B cell (primary cell): ENCODE results near the gene TSPAN9. TPM values are rescaled to one million over a fixed set of nuclear protein-coding genes. Genes with fewer than 3 reads are reported as not detected.

ENCODE experiments used
- ATAC-seq: fragments of 200-7000 bp; cut with Tn5 transposase; one replicate; pipeline ENCODE4 v1.10.0; 2021; ENCODE audit warnings: low read depth, mild to moderate bottlenecking, moderate number of reproducible peaks, moderate library complexity
- CTCF ChIA-PET: fragments of 350-600 bp; sonication (Branson Sonifier 250); formaldehyde crosslinking; loops from one replicate; lab custom pipeline; 2021; ENCODE audit warnings: antibody characterized with exemption, inconsistent platforms; lab: Charles Lee
- POLR2A ChIA-PET: fragments of 350-600 bp; sonication (Branson Sonifier 250); formaldehyde crosslinking; loops from one replicate; lab custom pipeline; 2021; ENCODE audit warnings: antibody characterized with exemption; lab: Charles Lee
- DNase-seq: peaks from one replicate; pipeline ENCODE4 v3.0.0; 2013
- H2AFZ ChIP-seq: 2 replicates; pipeline ENCODE4 v1.6.1; 2012; ENCODE audit warnings: mild to moderate bottlenecking, low read depth, low read length; ENCODE audit not compliant: insufficient read depth, poor library complexity, severe bottlenecking
- H3K27ac ChIP-seq, 2 donors: 1 replicate in 1 of 2; 2 replicates in 1 of 2; pipeline ENCODE4 v1.5.1; 2012 to 2013; ENCODE audit warnings: low read length in 2 of 2, mild to moderate bottlenecking in 2 of 2, moderate library complexity in 1 of 2
- H3K27me3 ChIP-seq, 4 experiments: fragments of 200-600 bp in 1 of 4; sonication (generic) in 1 of 4; replicated peaks in 1 of 4; 1 replicate in 2 of 4; 2 replicates in 2 of 4; pipeline versions ENCODE4 v1.6.1 to v1.7.0; 2013 to 2016; ENCODE audit warnings: low read length in 3 of 4, mild to moderate bottlenecking in 2 of 4, mixed read lengths in 1 of 4, moderate library complexity in 1 of 4; ENCODE audit not compliant: insufficient read depth in 4 of 4, control insufficient read depth in 3 of 4; ENCODE audit errors: control extremely low read depth in 1 of 4
- H3K36me3 ChIP-seq, 2 experiments: replicated peaks in 1 of 2; 1 replicate in 1 of 2; 2 replicates in 1 of 2; pipeline versions ENCODE4 v1.6.1 to v1.7.1; 2013; ENCODE audit warnings: low read length in 1 of 2; ENCODE audit not compliant: insufficient read depth in 2 of 2, control insufficient read depth in 1 of 2; ENCODE audit errors: control extremely low read depth in 1 of 2, extremely low read depth in 1 of 2
- H3K4me1 ChIP-seq, 2 donors: fragments of 200-600 bp in 1 of 2; sonication (generic) in 1 of 2; 1 replicate in 1 of 2; 2 replicates in 1 of 2; pipeline versions ENCODE4 v1.5.1 to v1.6.1; 2013 to 2017; ENCODE audit warnings: low read length in 2 of 2; ENCODE audit not compliant: control insufficient read depth in 2 of 2, insufficient read depth in 2 of 2
- H3K4me2 ChIP-seq: replicated peaks from 2 replicates; pipeline ENCODE3; 2012; ENCODE audit warnings: mild to moderate bottlenecking, low read depth, low read length; ENCODE audit not compliant: poor library complexity, severe bottlenecking
- H3K4me3 ChIP-seq, 5 experiments: fragments of 200-600 bp in 1 of 5; sonication (generic) in 1 of 5; 1 replicate in 3 of 5; 2 replicates in 2 of 5; pipeline versions ENCODE4 v1.5.1 to v1.7.0; 2011 to 2016; ENCODE audit warnings: low read length in 4 of 5, mild to moderate bottlenecking in 4 of 5, low read depth in 2 of 5, control low read depth in 1 of 5, moderate library complexity in 1 of 5; ENCODE audit not compliant: insufficient read depth in 1 of 5; ENCODE audit errors: control extremely low read depth in 1 of 5, extremely low read depth in 1 of 5
- H3K79me2 ChIP-seq: fragments of 200-600 bp; sonication (generic); one replicate; pipeline ENCODE4 v1.6.0; 2016; ENCODE audit warnings: low read length; ENCODE audit not compliant: control insufficient read depth, insufficient read depth
- H3K9ac ChIP-seq: fragments of 200-600 bp; sonication (generic); 2 replicates; pipeline ENCODE4 v1.6.1; 2017; ENCODE audit warnings: mild to moderate bottlenecking, low read length, moderate library complexity
- H3K9me3 ChIP-seq, 3 donors: one replicate each; pipeline versions ENCODE4 v1.6.1 to v1.7.1; 2013; ENCODE audit warnings: low read length in 2 of 3; ENCODE audit not compliant: control insufficient read depth in 2 of 3, insufficient read depth in 1 of 3; ENCODE audit errors: control extremely low read depth in 1 of 3
- H4K20me1 ChIP-seq: 2 replicates; pipeline ENCODE4 v1.6.0; 2012; ENCODE audit warnings: mild to moderate bottlenecking, low read length; ENCODE audit not compliant: insufficient read depth, control insufficient read depth, poor library complexity, severe bottlenecking
- H3K27ac Mint-ChIP-seq: one replicate; pipeline ENCODE4 v1.8.0; 2021; ENCODE audit warnings: mixed read lengths
- H3K27me3 Mint-ChIP-seq: one replicate; pipeline ENCODE4 v1.8.0; 2021; ENCODE audit warnings: mixed read lengths
- H3K4me1 Mint-ChIP-seq: one replicate; pipeline ENCODE4 v1.8.0; 2021; ENCODE audit warnings: mixed read lengths
- H3K4me3 Mint-ChIP-seq: one replicate; pipeline ENCODE4 v1.8.0; 2021; ENCODE audit warnings: mixed read lengths
- H3K9me3 Mint-ChIP-seq: one replicate; pipeline ENCODE4 v1.8.0; 2022; ENCODE audit warnings: mixed read lengths; ENCODE audit not compliant: insufficient read depth
- EZH2 ChIP-seq: IDR thresholded peaks from 2 replicates; pipeline ENCODE4 v1.6.1; 2012; ENCODE audit warnings: borderline replicate concordance, low read depth, mild to moderate bottlenecking, moderate library complexity, low read length; ENCODE audit not compliant: insufficient read depth, poor library complexity, severe bottlenecking
- WGBS: methylation state at CpG from one replicate; pipeline ENCODE4 v1.1.5; 2013; ENCODE audit warnings: missing lambda C conversion rate; ENCODE audit not compliant: insufficient coverage; 5-methylcytosine and 5-hydroxymethylcytosine counted together
- intact Hi-C: fragments of 100-400 bp; cut with micrococcal nuclease; formaldehyde crosslinking; loops from one replicate; pipeline ENCODE4 v1.10.0; 2022
- polyA plus RNA-seq: library from polyadenylated mRNA; depleted of rRNA; stranded (reverse); fragments of >200 nt; gene quantifications from 2 replicates; pipeline ENCODE4 v1.2.3, GENCODE V29; 2012
- total RNA-seq, 2 donors: library from RNA; stranded (reverse); fragments of 120-200 nt in 1 of 2; gene quantifications; 1 replicate in 1 of 2; 2 replicates in 1 of 2; pipeline versions ENCODE4 v1.2.3 to v1.2.4, GENCODE V29; 2013 to 2022
- TF ChIP-seq, protein P1 (sequence below): fragments of 200-600 bp; IDR thresholded peaks from one replicate; pipeline ENCODE4 v1.8.0; 2022; ENCODE audit warnings: antibody characterized with exemption, mild to moderate bottlenecking

Gene TSPAN9
- total and polyA plus RNA-seq, 2 donors (not counting 1 experiment from before 2014, with no cell fraction given), result 0.15 to 0.37 TPM

DNA sequence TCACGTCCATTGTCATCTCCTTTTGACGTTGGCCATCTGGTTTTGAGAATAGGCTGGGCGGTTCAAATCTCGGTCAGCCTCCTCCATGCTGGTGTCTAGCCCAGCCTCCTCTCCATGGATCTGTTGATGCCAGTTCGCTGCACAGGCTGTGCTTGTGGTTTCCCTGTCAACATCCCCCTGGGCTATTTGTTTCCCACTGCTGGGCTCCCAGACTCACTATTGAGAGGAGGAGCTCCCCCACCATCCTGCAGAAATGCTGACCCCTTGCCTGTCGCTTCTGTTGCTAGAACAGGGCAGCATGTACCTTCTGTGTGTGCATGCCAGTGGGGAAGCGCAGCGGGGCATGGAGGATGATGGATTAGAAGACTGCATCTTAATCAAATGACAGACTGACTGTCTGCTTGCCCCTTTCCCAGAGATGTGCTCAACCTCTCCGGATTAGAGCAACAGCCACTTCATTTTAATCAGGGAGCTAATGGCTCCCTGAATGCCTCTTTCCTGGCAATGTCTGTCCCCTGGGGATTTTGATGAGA lies 170.5 kb downstream of the TSPAN9 start:
- Histone ChIP-seq H3K9ac (no peak overlapping the region), H4K20me1 (no peaks in the 10 kb centered on the region), H2AFZ (no peak overlapping the region), H3K4me1 (peaks cover 6 to 10% of the 10 kb centered on the region in 2 donors), H3K79me2 (no peaks in the 10 kb centered on the region), H3K4me2 (no peak overlapping the region), H3K27me3 (no peaks in the 10 kb centered on the region), H3K9me3 (peaks cover 0 to 6% (median 0%) of the 10 kb centered on the region in 3 donors), H3K4me3 (no peak overlapping the region), H3K27ac (no peak overlapping the region), H3K36me3 (no peaks in the 10 kb centered on the region)
- no peak for TF ChIP-seq EZH2
- H3K4me1 Mint-ChIP-seq, result peaks cover 15% of the 10 kb centered on the region
- H3K27ac Mint-ChIP-seq, result no peak overlapping the region
- 90% methylated on average over 9 of the region's 9 CpGs for WGBS
- intact Hi-C loops, result no loop called here
- H3K9me3 Mint-ChIP-seq, result no peaks in the 10 kb centered on the region
- no peak for DNase-seq
- peaks cover 11% of the 10 kb centered on the region for H3K27me3 Mint-ChIP-seq
- POLR2A ChIA-PET, result no interaction called here
- H3K4me3 Mint-ChIP-seq, result no peak overlapping the region
- no peak for ATAC-seq
- CTCF ChIA-PET, result interaction anchor here (0.7 kb wide), 1 partner anchor 111 kb away, joined by 3 read pairs; no protein-coding TSS in a partner anchor

DNA sequence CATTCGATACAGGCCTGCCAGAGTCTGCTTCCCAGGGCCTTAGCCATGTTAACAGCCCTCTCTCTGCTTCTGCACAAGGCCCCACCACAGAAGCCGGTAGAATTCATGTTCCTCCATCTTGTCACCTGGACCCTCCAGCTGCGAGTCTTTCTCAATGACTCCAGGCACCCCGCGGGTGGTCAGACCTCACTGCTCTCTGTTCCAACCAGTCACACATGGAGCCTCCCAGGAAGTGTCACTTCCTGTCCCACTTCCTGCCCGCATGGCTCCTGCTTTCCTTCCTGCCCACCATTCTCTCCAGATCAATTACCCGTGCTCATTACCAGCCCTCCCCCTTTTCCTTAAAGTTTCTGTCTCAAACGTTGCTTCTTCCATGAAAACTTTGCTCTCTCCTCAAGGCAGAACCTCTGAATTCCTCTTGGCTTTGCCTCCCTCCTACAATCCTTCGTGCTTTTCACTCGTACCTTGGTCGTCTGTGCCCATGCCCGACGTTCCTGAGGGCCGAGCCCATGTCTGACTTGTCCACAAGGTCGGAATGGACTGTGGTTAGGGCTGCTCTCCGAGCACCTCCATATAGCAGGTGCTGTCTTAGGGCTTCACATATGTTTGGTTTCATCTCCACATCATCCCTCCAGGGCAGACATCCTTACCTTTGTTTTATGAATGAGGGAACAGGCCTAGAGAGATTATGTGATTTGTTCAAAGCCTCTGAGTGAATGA lies 172.1 kb downstream of the TSPAN9 start:
- H3K9ac ChIP-seq, result no peak overlapping the region
- peaks cover 6 to 10% of the 10 kb centered on the region in 2 donors for H3K4me1 ChIP-seq
- H3K9me3 ChIP-seq, result peaks cover 0 to 6% (median 0%) of the 10 kb centered on the region in 3 donors
- intact Hi-C loops, result no loop called here
- no peaks in the 10 kb centered on the region for H3K79me2 ChIP-seq
- DNase-seq (no peak), ATAC-seq (no peak)
- POLR2A ChIA-PET, result no interaction called here
- H3K36me3 ChIP-seq, result no peaks in the 10 kb centered on the region
- H2AFZ ChIP-seq, result no peak overlapping the region
- H3K27me3 Mint-ChIP-seq, result peaks cover 11% of the 10 kb centered on the region
- no peak overlapping the region for H3K27ac ChIP-seq
- H3K4me3 Mint-ChIP-seq, result no peak overlapping the region
- H3K4me3 ChIP-seq, result no peak overlapping the region
- no peak overlapping the region for H3K4me2 ChIP-seq
- TF ChIP-seq EZH2, result no peak
- TF ChIP-seq, protein P1, sequence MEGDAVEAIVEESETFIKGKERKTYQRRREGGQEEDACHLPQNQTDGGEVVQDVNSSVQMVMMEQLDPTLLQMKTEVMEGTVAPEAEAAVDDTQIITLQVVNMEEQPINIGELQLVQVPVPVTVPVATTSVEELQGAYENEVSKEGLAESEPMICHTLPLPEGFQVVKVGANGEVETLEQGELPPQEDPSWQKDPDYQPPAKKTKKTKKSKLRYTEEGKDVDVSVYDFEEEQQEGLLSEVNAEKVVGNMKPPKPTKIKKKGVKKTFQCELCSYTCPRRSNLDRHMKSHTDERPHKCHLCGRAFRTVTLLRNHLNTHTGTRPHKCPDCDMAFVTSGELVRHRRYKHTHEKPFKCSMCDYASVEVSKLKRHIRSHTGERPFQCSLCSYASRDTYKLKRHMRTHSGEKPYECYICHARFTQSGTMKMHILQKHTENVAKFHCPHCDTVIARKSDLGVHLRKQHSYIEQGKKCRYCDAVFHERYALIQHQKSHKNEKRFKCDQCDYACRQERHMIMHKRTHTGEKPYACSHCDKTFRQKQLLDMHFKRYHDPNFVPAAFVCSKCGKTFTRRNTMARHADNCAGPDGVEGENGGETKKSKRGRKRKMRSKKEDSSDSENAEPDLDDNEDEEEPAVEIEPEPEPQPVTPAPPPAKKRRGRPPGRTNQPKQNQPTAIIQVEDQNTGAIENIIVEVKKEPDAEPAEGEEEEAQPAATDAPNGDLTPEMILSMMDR, result no peak
- CTCF ChIA-PET, result no interaction called here
- H4K20me1 ChIP-seq, result no peaks in the 10 kb centered on the region
- no peaks in the 10 kb centered on the region for H3K27me3 ChIP-seq
- H3K9me3 Mint-ChIP-seq, result no peaks in the 10 kb centered on the region
- peaks cover 15% of the 10 kb centered on the region for H3K4me1 Mint-ChIP-seq
- 55% methylated on average over 16 of the region's 16 CpGs for WGBS
- no peak overlapping the region for H3K27ac Mint-ChIP-seq
